ENCODE data around the gene FLT3.
"Not testable (repeated sequence)": the region's sequence is repeated elsewhere in the genome, so short reads cannot be mapped to it uniquely, and the experiment has no call there.

FLT3 gene

GRCh38 chr13:28099396-28100149 lies 803 bp downstream of the FLT3 start:
- DNase-seq (no peak), ATAC-seq (no peak)

- ATAC-seq = no peak
- no peak for DNase-seq
Measured at GRCh38 chr13:28097503-28097902, 2.9 kb downstream of the FLT3 start.

- no peak for DNase-seq
Measured at GRCh38 chr13:28094306-28094705, 6.1 kb downstream of the FLT3 start.

GRCh38 chr13:28093881-28094280 lies 6.5 kb downstream of the FLT3 start:
- ATAC-seq (no peak), DNase-seq (no peak)

More at GRCh38 chr13:28094306-28094705, 6.1 kb downstream of the FLT3 start:
- no peak for ATAC-seq

- ATAC-seq (no peak), DNase-seq (no peak)
Measured at GRCh38 chr13:28092431-28092830, 7.9 kb downstream of the FLT3 start.

- no peak for ATAC-seq
- no peak for DNase-seq
Measured at GRCh38 chr13:28089065-28089464, 11.3 kb downstream of the FLT3 start.

- not testable (repeated sequence) for DNase-seq, ATAC-seq
Measured at GRCh38 chr13:28077820-28078219, 22.6 kb downstream of the FLT3 start.

- no peak for ATAC-seq
- DNase-seq = no peak
Measured at GRCh38 chr13:28077231-28077630, 23.1 kb downstream of the FLT3 start.

GRCh38 chr13:28071424-28071823 lies 29.0 kb downstream of the FLT3 start:
- no peak for ATAC-seq
- no peak for DNase-seq

- ATAC-seq = no peak
Measured at GRCh38 chr13:28067491-28067890, 32.9 kb downstream of the FLT3 start.

GRCh38 chr13:28058866-28059613 lies 41.3 kb downstream of the FLT3 start:
- DNase-seq (peak; percentile 60), ATAC-seq (no peak)

More at GRCh38 chr13:28067491-28067890, 32.9 kb downstream of the FLT3 start:
- no peak for DNase-seq

- no peak for DNase-seq
- no peak for ATAC-seq
Measured at GRCh38 chr13:28056970-28057712, 43.2 kb downstream of the FLT3 start.

GRCh38 chr13:28056426-28056825 lies 44.0 kb downstream of the FLT3 start:
- ATAC-seq = no peak

GRCh38 chr13:28055357-28055756 lies 45.0 kb downstream of the FLT3 start:
- DNase-seq (no peak), ATAC-seq (no peak)

More at GRCh38 chr13:28056426-28056825, 44.0 kb downstream of the FLT3 start:
- DNase-seq = no peak

GRCh38 chr13:28052945-28053344 lies 47.4 kb downstream of the FLT3 start:
- DNase-seq = no peak
- no peak for ATAC-seq

- ATAC-seq = no peak
- DNase-seq = no peak
Measured at GRCh38 chr13:28049880-28050875, 50.2 kb downstream of the FLT3 start.

GRCh38 chr13:28049215-28049614 lies 51.2 kb downstream of the FLT3 start:
- DNase-seq (no peak), ATAC-seq (no peak)

- ATAC-seq = no peak
- no peak for DNase-seq
Measured at GRCh38 chr13:28048768-28049167, 51.6 kb downstream of the FLT3 start.

GRCh38 chr13:28047757-28048388 lies 52.5 kb downstream of the FLT3 start:
- no peak for DNase-seq
- ATAC-seq = peak; percentile 72

GRCh38 chr13:28046981-28047380 lies 53.4 kb downstream of the FLT3 start:
- no peak for ATAC-seq
- no peak for DNase-seq

GRCh38 chr13:28045861-28046260 lies 54.5 kb downstream of the FLT3 start:
- ATAC-seq (no peak), DNase-seq (no peak)
